GM18858 (cell line): ENCODE data around the gene PPARG.
"Not testable (repeated sequence)": the region's sequence is repeated elsewhere in the genome, so short reads cannot be mapped to it uniquely, and the experiment has no call there.

Experiments used
- ATAC-seq: cut with Tn5 transposase; IDR thresholded peaks from one replicate; pipeline ENCODE4 v1.9.1; 2021; ENCODE audit not compliant: unreplicated experiment

The PPARG gene

GRCh38 chr3:12278566-12278965 is 10.3 kb upstream of the PPARG start:
- no peak for ATAC-seq

GRCh38 chr3:12279591-12280326 is 9.1 kb upstream of the PPARG start:
- ATAC-seq: no peak

DNA sequence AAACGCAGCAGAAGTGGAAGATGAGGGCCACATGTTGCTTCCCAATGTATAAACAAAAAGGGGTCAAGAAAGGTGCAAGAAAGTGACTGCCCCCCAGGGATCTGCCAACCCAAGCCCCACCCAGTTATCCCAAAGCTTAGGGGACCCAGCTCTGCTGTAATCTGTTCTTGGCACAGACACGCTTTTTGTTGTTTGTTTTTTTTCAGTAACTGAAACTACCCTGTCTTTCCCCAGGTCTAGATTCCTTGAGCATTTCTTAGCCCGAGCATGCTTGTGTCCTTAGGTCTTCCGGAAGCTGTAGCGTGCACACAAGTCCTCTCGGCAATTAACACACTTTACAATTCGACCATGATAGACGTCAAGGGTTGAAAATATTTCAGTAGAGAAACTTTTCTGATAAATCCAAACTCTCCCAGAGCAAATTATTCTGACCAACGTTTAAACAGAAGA is 8.5 kb upstream of the PPARG start:
- no peak for ATAC-seq

DNA sequence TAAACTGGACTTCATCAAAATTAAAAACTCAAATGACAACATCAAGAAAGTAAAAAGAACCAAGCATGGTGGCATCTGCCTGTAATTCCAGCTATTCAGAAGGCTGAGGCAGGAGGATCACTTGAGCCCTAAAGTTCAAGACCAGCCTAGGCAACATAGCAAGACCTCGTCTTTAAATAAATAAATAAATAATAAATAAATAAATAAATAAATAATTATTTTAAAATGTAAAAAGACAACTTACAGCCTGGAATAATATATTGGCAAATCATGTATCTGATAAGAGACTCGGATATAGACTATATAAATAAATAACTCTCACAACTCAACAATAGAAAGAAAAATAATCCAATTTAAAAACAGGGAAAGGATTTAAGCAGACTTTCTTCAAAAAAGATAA is 4.3 kb upstream of the PPARG start:
- no peak for ATAC-seq

DNA sequence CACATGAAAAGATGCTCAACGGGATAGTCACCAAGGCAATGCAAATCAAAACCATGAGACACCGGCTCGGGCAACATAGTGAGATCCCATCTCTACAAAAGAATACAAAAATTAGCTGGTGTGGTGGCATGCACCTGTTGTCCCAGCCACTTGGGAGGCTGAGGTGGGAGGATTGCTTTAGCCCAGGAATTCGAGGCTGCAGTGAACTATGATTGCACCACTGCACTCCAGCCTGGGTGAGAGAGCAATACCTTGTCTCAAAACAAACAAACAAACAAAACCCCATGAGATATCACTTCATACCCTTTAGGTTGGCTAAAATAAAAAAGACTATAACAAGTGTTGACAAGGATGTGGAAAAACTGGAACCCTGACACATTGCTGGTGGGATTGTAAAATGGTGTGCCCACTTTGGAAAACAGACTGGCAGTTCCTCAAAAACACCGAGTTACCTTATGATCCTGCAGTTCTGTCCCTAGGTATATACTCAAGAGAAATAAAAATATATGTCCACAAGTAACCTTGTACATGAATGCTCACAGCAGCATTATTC is 3.8 kb upstream of the PPARG start:
- no peak for ATAC-seq

- not testable (repeated sequence) for ATAC-seq
Measured at GRCh38 chr3:12285779-12286178, 3.1 kb upstream of the PPARG start.

DNA sequence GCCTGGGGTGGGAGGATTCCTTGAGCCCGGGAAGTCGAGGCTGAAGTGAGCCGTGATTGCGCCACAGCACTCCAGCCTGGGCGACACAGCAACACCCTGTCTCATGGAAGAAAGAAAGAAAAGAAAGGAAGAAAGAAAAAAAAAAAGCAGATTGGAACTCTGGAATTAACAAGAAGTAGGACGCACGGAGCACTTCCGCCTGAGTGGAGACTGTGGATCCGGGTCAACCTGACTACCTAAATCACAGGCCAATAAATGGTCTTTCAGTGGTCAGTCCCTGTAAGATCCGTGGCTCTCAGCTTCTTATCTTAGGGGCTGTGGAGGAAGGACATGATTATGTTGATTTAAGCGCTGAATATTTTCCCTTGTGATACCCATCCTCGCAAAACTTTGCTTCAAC is 2.4 kb upstream of the PPARG start:
- no peak for ATAC-seq

DNA sequence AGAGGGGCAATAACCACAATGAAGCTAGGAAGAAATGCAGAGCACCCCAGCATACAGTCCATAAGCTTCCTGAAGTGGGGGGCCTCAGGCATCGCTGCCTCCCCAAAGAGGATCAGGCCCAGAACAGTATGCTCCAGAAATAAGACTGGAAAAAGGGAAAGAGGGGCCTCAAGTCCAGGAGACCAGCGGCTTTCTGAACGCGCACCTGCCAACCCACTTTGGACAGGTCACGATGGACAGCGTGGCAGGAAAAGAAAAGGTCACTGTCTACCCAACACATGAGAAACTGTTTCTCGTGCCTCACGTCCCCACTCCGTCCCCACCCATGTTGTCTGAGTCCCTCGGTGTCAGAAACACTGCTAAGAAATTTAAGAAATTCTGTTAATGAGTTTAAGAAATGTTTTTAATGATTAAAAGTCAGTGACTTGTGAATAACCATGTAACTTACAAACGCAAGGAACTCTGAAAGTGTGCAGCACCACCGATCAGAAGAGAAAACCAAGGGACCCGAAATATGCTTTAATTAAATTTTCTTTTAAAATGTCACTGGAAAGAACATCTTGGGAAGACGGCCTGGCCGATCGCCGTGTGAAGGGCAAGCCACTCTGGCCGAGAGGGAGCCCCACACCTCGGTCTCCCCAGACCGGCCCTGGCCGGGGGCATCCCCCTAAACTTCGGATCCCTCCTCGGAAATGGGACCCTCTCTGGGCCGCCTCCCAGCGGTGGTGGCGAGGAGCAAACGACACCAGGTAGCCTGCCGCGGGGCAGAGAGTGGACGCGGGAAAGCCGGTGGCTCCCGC is 1.7 kb upstream of the PPARG start:
- ATAC-seq: no peak

DNA sequence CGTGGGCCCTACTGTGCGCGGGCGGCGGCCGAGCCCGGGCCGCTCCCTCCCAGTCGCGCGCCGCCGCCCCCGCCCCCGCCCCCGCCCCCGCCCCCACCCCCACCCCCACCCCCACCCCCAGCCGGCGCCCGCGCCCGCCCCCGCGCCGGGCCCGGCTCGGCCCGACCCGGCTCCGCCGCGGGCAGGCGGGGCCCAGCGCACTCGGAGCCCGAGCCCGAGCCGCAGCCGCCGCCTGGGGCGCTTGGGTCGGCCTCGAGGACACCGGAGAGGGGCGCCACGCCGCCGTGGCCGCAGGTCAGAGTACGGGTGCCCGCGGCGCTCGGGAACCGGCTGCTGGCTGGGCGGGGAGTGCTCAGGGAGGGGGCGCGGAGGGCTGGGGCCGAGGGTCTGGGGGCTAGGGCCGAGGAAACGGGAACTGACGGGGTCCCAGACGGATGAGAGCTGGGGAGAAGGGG is 1.1 kb upstream of the PPARG start:
- ATAC-seq: no peak

DNA sequence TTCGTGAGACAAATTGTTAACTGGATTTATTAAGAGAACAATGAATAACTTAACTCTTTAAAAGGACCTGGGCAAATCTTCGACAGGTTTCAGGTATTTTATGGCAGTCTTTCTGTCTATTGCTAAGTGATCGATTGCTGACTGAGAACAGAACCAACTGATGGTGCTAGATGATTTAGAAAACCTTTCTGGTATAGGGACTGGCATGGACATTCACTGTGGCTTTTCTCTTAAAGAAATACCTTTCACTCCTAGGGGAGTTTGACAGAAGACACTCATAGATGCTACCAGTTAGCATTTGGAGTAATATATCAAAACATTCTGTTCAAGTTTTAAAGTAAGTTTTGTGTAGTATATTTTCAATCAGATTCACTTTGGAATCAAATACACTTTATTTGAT is 654 bp downstream of the PPARG start:
- ATAC-seq: no peak

DNA sequence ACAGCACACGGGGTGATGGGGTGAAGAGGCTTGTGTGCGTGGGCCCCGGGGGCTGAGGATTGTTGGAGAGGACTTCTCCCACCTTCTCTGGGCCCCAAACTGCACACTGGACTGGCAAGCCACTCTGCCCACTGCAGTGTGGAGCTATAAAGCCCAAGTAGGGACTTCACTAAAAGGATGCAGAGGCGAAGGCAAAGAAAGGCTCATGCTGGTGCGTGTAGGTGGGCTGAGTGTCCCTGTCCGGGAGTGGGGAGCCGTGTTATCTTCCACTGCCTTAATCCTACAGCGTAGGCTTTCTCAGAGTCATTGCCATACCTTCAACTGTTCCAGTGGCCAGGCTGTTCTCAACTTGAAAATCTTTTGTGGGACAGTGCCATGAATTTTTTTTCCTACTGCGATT is 3.9 kb downstream of the PPARG start:
- no peak for ATAC-seq

DNA sequence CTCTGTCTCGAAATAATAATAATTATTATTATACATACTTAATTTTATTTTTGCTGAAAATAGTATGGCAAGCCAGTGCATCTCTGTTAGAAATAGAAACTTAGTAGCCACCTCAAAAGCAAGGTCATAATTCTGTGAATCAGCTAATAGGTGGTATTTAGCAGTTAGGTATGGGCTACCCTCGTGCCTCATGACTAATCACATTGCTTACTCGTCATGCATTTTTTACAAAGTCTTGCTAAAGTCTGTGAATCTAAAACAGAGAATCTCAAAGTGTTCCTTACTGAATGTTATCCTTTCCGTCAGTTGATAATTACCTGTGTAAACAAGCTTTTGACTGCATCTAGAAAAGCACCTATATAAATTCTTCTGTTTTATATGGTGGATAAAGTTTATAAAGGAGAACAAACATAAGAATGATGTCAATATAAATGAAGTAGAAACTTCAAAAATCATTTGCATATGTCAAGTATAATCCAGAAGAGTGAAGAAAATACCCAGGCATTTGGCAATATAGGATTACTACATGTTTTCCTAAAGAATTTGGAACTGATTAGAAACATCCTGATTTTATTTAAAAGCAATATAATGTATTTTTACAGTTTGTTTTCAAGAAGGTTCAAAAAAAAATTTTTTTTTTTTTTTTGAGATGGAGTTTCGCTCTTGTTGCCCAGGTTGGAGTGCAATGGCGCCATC is 6.2 kb downstream of the PPARG start:
- ATAC-seq: no peak

DNA sequence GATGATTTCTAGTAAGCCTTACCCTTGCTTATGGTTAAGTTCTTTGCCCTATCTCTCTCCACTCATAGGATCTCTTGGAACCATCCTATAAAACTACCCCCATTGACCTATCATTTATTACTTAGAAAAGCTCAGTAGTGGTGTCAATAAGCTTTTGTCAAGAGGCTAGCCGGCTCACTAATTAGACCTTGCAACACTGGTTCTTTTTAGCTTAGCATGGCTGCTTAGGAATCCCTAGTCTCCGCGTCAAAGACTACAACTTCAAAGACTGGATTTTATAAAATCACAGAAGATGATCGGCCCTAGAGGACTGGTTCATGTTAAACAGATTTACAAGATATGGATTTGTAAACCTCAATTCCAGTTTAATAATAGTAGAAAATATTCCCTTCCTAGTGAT is 7.6 kb downstream of the PPARG start:
- no peak for ATAC-seq

DNA sequence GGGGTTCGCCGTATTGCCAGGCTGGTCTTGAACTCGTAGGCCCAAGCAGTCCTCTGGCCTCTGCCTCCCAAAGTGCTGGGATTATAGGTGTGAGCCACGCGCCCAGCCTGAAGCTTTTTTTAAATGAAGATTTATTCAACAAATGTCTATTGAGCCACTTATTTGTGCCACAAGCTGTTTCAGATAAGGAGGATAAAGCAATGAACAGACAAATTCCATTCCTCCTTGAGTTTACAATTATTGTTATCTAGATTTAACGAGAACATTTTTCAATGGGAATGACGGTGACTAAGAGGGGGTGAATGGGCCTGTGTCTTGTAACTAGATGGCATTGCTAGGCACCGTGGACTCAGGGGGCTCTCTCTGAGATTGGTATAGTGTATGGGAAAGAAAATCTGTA is 10.2 kb downstream of the PPARG start:
- ATAC-seq: no peak

GRCh38 chr3:12300137-12300536 is 11.3 kb downstream of the PPARG start:
- no peak for ATAC-seq

- ATAC-seq: no peak
Measured at GRCh38 chr3:12301031-12301430, 12.2 kb downstream of the PPARG start.

DNA sequence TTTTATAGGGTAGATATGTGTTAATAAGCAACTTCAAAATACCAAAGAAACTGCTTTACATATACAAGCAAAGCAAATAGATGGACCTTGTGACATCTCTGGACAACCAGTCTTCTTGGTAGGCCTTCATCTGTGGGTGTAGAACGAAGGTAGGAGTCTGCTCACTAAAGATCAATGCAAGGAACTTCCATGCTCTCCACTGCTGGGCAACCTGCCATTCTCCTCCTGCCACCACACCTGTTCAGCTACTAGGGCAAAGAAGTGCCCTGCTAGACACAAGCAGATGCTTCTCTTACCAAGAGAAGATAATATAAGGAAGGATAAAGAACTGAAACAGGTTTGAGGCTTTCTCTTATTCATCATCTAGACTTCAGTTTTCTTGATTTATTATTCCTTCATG is 12.6 kb downstream of the PPARG start:
- no peak for ATAC-seq

DNA sequence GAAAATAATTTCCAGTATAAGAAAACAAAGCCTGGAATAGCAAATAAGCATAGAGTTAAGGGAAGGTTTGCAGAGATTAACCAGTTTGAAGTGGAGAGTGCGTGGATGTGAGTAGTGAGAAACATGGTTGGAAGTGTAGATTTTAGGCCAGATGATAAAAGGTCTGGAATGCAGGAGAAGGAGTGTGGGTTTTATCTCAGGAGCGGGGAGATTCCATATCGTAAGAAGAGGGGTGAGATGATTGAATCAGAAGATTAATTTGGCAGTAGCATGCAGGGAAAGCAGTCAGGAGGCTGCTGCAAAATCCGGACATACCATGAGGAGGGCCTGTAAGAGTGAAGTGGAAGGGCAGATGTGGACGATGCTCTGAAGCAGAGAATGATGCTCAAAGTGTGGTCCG is 13.7 kb downstream of the PPARG start:
- ATAC-seq: no peak

- ATAC-seq: no peak
Measured at GRCh38 chr3:12303534-12303933, 14.7 kb downstream of the PPARG start.

GRCh38 chr3:12303993-12304392 is 15.1 kb downstream of the PPARG start:
- no peak for ATAC-seq

DNA sequence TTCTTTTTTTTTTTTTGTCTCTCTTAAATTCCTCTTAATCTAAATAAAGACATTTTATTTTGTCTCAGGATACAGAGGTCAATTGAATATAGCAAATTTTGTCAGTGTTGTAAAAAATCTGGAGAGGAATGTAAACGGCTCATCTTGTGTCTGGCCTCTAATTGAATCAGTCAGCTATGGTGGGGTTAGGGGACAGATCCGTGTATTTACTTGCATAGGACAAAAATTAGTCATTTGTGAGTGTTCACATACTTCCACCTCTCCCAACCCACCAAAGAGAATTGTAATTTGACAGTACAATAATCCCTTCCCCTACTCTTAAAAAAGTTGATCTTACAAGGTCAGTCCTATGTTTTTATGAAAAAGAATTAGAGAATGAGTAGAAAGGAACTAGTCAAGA is 18.3 kb downstream of the PPARG start:
- no peak for ATAC-seq

DNA sequence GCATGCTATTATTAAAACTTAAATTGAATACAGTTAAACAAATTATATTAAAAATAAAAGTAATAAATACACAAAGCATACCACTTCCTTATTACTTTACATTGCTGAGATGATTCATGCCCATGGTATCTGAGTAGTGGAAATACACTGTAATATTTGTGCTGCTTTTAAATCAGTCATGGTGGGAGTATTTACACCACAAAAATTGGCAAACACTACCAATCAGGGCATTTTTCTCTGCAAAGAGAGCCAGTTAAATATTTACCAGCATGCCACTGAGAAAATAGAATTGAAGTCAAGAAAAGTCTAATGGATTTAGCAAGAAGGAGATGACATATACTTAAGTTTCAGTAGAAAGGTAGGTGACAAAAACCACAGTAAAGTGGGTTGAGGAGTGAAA is 19.6 kb downstream of the PPARG start:
- no peak for ATAC-seq
